Neural crest cell (in vitro differentiated cells): ENCODE results near the gene ACTRT2. TPM values are rescaled to one million over a fixed set of nuclear protein-coding genes. Genes with fewer than 3 reads are reported as not detected.

ENCODE experiments used
- DNase-seq: peaks from one replicate; pipeline ENCODE4 v3.0.0; 2021; ENCODE audit warnings: low read depth, mixed read lengths, low spot score
- H3K27ac Mint-ChIP-seq: one replicate; pipeline ENCODE4 v1.8.0; 2021; ENCODE audit warnings: mild to moderate bottlenecking, mixed read lengths; ENCODE audit not compliant: unreplicated experiment
- H3K27me3 Mint-ChIP-seq: 2 replicates; pipeline ENCODE4 v1.8.0; 2021; ENCODE audit warnings: low read depth, mild to moderate bottlenecking, mixed read lengths
- H3K36me3 Mint-ChIP-seq: 2 replicates; pipeline ENCODE4 v1.8.0; 2021; ENCODE audit warnings: low read depth, mild to moderate bottlenecking, mixed read lengths
- H3K4me1 Mint-ChIP-seq: 2 replicates; pipeline ENCODE4 v1.8.0; 2021; ENCODE audit warnings: mixed read lengths
- H3K4me3 Mint-ChIP-seq: one replicate; pipeline ENCODE4 v1.8.0; 2021; ENCODE audit warnings: mild to moderate bottlenecking, mixed read lengths
- H3K9me3 Mint-ChIP-seq: 2 replicates; pipeline ENCODE4 v1.8.0; 2021; ENCODE audit warnings: mixed read lengths
- total RNA-seq: library from RNA; stranded (reverse); gene quantifications from 2 replicates; pipeline ENCODE4 v1.2.1, GENCODE V29; 2021
- TF ChIP-seq, protein P1 (sequence below): fragments of 200-600 bp; sonication (generic); conservative IDR thresholded peaks from 2 replicates; pipeline ENCODE4 v1.5.0; 2021; ENCODE audit warnings: antibody characterized with exemption, mild to moderate bottlenecking

Gene ACTRT2
- total RNA-seq, 1 donor from 2014 or later = not detected

DNA sequence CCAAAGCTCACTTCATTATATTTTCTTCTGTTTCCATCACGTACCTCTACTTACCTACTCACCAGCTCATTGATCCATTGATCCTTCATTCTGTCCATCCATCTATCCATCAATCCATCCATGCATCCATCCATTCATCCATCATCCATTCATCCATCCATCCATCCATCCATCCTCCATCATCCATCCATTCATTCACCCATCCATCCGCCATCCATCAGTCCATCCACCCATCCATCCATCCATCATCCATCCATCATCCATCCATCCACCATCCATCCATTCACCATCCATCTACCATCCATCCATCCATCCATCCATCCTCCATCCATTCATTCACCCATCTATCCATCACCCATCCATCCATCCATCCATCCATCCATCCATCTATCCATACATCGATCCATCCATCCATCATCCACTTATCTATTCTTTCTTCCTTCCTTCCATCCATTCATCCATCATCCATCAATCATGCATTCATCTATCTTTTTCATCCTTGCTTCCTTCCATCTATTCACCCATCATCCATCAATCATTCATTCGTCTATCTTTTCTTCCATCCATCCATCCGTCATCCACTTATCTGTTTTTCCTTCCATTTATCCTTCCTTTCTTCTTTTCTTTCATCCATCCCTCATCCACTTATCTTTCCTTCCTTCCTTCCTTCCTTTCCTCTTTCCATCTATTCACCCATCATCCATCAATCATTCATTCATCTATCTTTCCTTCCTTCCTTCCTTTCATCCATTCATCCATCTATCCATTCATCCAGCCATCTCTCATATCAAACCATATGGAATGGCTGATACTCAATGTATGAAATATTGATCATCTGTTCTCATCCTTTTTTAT is 35.3 kb upstream of the ACTRT2 start:
- no peak overlapping the region for H3K4me3 Mint-ChIP-seq
- TF ChIP-seq, protein P1, sequence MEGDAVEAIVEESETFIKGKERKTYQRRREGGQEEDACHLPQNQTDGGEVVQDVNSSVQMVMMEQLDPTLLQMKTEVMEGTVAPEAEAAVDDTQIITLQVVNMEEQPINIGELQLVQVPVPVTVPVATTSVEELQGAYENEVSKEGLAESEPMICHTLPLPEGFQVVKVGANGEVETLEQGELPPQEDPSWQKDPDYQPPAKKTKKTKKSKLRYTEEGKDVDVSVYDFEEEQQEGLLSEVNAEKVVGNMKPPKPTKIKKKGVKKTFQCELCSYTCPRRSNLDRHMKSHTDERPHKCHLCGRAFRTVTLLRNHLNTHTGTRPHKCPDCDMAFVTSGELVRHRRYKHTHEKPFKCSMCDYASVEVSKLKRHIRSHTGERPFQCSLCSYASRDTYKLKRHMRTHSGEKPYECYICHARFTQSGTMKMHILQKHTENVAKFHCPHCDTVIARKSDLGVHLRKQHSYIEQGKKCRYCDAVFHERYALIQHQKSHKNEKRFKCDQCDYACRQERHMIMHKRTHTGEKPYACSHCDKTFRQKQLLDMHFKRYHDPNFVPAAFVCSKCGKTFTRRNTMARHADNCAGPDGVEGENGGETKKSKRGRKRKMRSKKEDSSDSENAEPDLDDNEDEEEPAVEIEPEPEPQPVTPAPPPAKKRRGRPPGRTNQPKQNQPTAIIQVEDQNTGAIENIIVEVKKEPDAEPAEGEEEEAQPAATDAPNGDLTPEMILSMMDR = no peak
- H3K4me1 Mint-ChIP-seq = no peaks in the 10 kb centered on the region
- H3K9me3 Mint-ChIP-seq = peaks cover 15% of the 10 kb centered on the region
- H3K36me3 Mint-ChIP-seq = peaks cover 11% of the 10 kb centered on the region
- no peak for DNase-seq
- no peaks in the 10 kb centered on the region for H3K27me3 Mint-ChIP-seq
- no peak overlapping the region for H3K27ac Mint-ChIP-seq

DNA sequence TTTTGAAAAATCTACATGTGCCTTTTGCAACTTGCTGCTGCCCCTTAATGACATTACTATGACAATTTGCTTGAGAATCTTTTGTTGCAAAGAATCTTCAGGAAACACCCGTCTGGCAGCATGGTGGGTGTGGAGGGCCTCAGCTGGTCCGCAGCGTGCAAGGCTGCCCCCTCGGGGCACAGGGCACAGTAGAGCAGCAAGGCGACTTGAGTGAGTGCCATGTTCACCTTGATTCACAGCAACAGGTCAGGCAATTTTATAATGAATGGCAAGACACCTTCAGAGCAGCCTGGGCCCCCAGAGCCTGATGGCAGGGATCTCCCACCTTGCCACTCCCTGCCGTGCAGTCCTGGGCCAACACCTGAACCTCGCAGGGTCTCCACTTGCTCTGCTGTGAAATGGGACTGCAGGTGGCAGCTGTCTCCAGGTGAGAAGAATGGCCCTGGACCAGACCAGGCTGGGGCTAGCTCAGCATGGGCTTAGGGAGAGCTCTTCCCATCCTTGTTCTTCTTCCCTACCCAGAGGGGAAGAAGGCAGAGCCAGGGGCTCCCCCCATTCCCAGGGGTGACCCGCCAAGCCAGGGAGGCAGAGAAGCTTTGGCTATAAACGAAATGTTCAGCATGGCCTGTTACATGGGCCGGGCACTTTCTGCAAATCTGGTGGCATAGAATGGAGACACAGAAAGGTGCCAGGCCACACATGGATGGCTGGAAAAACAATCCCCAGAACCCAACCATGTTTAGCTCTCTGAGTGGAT is 34.5 kb upstream of the ACTRT2 start:
- Mint-ChIP-seq H3K27ac (no peak overlapping the region), H3K4me3 (no peak overlapping the region), H3K27me3 (no peaks in the 10 kb centered on the region), H3K36me3 (peaks cover 8% of the 10 kb centered on the region), H3K9me3 (peaks cover 15% of the 10 kb centered on the region), H3K4me1 (no peaks in the 10 kb centered on the region)
- TF ChIP-seq, protein P1 = no peak
- DNase-seq = no peak

DNA sequence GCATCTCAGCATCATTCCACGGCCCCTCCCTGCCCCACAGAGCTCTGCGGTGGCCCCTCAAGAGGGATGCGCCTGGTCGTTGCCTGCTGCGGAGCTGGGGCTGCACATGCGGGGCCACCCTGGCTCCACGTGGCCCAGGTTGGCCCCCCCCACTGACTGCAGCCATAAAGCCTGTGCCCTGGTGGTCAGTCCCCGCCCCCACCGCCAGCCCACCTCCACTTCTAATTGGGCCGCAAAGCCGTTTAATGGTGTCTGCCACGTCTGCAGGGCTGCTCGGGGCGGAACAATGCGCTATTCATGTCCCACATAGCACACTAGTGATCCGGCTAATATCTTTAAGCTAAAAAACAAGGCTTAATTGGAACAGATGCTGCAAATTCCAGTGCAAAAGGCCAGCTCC is 33.5 kb upstream of the ACTRT2 start:
- Mint-ChIP-seq H3K9me3 (peaks cover 18% of the 10 kb centered on the region), H3K27ac (no peak overlapping the region), H3K4me1 (no peaks in the 10 kb centered on the region), H3K27me3 (no peaks in the 10 kb centered on the region), H3K4me3 (no peak overlapping the region), H3K36me3 (peaks cover 8% of the 10 kb centered on the region)
- DNase-seq = no peak
- TF ChIP-seq, protein P1 = no peak

DNA sequence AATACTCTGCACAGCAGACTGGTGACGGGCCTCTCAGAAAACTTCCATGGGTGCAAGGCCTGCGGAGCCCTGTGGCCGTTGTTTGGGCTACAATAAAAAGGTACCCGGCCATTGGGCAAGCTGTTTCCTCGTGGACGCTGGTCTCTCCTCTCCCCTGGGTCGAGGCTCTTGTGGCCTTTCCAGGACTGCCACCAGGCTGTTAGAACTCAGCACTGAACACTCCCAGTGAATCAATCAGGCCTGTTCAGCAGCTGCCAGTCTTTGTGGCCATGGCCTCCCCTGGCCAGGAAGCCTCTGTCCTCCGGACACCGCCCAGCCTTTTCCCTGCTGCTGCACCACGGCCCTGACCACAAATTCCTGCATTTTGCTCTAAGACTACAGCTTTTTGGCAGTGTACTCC is 33.0 kb upstream of the ACTRT2 start:
- peaks cover 19% of the 10 kb centered on the region for H3K9me3 Mint-ChIP-seq
- TF ChIP-seq, protein P1 = no peak
- no peak overlapping the region for H3K27ac Mint-ChIP-seq
- DNase-seq = no peak
- peaks cover 8% of the 10 kb centered on the region for H3K36me3 Mint-ChIP-seq
- H3K4me1 Mint-ChIP-seq = no peaks in the 10 kb centered on the region
- no peak overlapping the region for H3K4me3 Mint-ChIP-seq
- H3K27me3 Mint-ChIP-seq = no peaks in the 10 kb centered on the region

DNA sequence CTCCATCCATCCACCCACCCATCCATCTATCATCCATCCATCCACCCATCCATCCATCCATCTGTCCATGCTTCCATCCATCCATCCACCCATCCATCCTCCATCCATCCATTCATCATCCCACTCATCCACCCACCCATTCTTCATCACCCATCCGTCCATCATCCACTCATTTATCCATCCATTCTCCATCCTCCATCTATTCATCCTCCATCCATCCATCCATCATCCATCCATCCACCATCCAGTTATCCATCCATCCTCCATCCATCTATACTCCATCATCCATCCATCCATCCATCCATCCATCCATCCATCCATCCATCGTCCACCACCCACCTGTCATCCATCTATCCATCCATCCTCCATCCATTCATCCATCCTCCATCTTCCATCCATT is 32.1 kb upstream of the ACTRT2 start:
- Mint-ChIP-seq H3K36me3 (peaks cover 12% of the 10 kb centered on the region), H3K27me3 (no peaks in the 10 kb centered on the region), H3K9me3 (peaks cover 23% of the 10 kb centered on the region), H3K4me1 (no peaks in the 10 kb centered on the region), H3K4me3 (no peak overlapping the region), H3K27ac (no peak overlapping the region)
- TF ChIP-seq, protein P1 = no peak
- DNase-seq = no peak
